ENCODE data around the gene GNB1L.

GNB1L gene

DNA sequence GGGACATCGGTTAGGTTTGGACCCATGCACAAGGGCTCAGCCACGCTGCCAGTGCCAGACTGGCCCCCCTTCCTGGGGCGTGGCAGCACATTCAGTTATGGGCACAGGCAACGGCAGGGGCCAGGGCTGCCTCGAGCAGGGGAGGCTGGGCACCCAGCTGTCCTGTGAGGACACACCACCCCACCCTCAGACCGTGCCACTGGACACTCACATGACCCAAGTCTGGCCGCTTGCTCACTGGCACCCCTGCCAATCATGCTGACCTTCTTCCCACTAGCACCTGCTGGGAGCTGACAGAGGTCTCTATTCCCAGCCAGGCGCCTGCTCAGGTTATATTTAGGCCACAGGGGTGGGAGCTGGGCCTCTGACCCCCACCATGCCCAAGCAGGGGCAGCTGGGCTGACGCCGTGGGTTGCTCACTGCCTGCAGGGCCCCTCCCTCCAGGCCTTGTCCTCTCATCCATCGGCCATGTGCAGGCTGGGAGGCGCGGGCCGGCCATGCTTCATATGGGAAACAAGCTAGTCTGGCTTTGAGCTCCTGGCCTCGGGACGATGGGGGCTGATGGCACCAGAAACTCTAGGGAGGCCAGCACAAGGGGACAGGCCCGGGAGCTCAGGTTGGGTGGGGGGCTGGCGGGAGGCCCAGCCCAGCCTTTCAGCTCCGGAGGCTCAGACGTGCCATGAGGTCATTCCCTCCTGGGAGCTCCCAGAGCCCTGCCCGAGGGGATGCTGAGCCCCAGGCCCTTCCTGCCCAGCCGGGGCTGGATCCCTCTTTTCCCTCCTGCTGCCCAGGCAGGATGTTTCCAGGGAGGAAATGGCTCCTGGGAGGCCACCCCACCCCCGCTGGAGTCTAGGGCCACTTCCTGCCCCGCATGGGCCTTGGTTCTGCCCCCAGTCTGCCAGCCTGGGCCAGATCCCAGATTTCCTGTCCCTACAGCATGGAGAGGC lies 109.2 kb downstream of the GNB1L start:
- no peak for TF ChIP-seq CTCF (IDR thresholded peaks at IDR 0.05; ENCODE audit: control insufficient read depth, insufficient read depth, low read depth, low read length, missing control alignments)
- DNase-seq (ENCODE audit: low read depth) = no peak
- H3K4me3 ChIP-seq (ENCODE audit: control insufficient read depth, low read depth, low read length) = no peak overlapping the region

DNA sequence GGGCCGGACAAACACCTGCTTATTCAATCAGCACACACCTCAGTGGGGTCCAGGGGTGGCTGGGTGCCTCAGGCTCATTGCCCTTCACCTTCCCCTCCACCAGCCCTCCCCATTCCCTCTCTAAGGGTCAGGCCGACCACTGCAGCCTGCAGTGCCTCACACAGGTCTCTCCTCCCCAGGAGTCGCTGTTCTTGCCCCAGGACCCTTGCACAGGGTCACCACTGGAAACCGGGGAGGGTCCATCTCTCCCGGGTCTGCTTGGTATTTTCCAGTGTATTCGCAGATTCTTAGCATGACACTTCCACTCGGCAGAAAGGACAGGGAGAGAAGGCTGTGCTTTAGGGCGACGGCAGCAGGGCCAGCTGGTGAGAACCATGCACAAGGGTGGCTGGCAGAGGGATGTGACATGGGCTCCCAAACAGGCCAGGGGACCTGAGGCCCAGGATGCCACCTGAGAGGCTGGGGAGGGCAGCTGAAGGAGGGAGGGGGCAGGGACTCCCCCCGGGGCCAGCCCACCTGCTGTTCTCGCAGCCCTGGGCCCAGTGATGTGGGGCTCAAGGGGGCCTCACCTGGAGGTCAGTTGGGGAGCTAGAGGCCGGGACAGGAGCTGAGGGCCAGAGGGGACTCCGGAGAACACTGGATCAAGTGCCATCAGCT lies 110.2 kb downstream of the GNB1L start:
- H3K4me3 ChIP-seq (ENCODE audit: control insufficient read depth, low read depth, low read length) = no peak overlapping the region
- TF ChIP-seq CTCF (IDR thresholded peaks at IDR 0.05; ENCODE audit: control insufficient read depth, insufficient read depth, low read depth, low read length, missing control alignments) = no peak
- DNase-seq (ENCODE audit: low read depth) = no peak

DNA sequence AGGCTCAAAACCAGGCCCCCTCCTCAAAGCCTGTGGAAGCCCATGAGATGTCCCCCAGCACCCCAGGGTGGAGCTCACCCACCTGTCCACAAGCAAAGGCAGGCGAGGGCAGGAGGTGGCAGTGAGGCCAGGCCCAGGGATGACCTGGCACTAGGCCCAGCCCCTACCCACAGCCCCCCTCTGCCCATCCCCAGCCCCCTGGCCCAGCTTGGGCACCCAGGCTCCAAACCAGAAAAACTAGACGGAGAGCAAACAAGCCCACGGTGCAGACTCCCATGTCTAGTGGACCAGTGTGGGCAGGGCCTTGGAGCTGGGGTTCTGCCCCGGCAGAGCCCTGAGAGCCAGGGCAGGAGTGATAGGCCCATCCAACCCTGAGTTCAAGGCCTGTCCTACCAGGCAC lies 111.0 kb downstream of the GNB1L start:
- no peak for DNase-seq (ENCODE audit: low read depth)
- TF ChIP-seq CTCF (IDR thresholded peaks at IDR 0.05; ENCODE audit: control insufficient read depth, insufficient read depth, low read depth, low read length, missing control alignments) = no peak
- H3K4me3 ChIP-seq (ENCODE audit: control insufficient read depth, low read depth, low read length) = no peak overlapping the region

GRCh38 chr22:19743081-19743480 lies 111.6 kb downstream of the GNB1L start:
- no peak for TF ChIP-seq CTCF (IDR thresholded peaks at IDR 0.05; ENCODE audit: control insufficient read depth, insufficient read depth, low read depth, low read length, missing control alignments)

GRCh38 chr22:19742160-19743066 lies 112.3 kb downstream of the GNB1L start:
- DNase-seq (ENCODE audit: low read depth) = no peak
- H3K4me3 ChIP-seq (ENCODE audit: control insufficient read depth, low read depth, low read length) = no peak overlapping the region
- TF ChIP-seq CTCF (IDR thresholded peaks at IDR 0.05; ENCODE audit: control insufficient read depth, insufficient read depth, low read depth, low read length, missing control alignments) = no peak

More at GRCh38 chr22:19743081-19743480, 111.6 kb downstream of the GNB1L start:
- H3K4me3 ChIP-seq (ENCODE audit: control insufficient read depth, low read depth, low read length) = no peak overlapping the region
- no peak for DNase-seq (ENCODE audit: low read depth)

DNA sequence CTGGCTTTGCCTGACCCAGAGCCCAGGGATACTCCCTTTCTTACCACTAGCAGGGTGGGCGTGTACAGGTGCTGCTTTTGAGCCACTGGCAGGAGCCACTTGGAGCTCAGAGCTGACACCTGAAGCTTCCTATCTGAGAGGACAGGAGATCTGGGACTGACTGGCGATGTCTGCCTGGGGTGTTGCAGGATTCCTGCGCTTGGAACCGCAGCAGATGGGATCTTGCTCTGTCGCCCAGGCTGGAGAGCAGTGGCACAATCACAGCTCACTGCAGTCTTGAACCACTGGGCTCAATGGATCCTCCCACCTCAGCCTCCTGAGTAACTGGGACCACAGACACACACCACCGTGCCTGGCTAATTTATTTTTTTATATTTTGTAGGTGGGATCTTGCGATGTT lies 113.6 kb downstream of the GNB1L start:
- H3K4me3 ChIP-seq (ENCODE audit: control insufficient read depth, low read depth, low read length) = no peak overlapping the region
- no peak for TF ChIP-seq CTCF (IDR thresholded peaks at IDR 0.05; ENCODE audit: control insufficient read depth, insufficient read depth, low read depth, low read length, missing control alignments)
- no peak for DNase-seq (ENCODE audit: low read depth)
